ENCODE data around the gene PRKAR2B. TPM values are rescaled to one million over a fixed set of nuclear protein-coding genes. Genes with fewer than 3 reads are reported as not detected.

The PRKAR2B gene
- total RNA-seq, 1 experiment from 2014 or later, result 15.1 TPM

DNA sequence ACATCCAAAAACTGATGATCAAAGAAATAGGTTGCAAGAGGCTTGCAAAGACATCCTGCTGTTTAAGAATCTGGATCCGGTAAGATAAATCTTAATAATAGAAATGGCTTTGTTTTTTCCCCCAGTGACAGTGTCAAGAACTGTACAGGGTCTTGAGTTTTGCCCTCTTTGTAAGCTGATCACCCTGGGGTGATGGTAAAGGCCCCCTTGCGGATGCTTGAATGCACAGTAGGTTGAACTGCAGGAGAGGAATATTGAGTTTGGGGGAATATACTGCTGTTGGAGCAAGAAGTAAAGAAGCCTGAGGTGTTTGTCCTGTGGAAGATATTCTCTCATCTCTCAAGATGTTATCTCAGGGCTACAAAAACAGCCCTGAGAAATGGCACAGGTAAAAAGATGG, 83.7 kb downstream of the PRKAR2B start:
- intact Hi-C loops (cut with micrococcal nuclease), result no loop called here
- no peaks in the 10 kb centered on the region for H3K9me2 ChIP-seq (ENCODE audit: insufficient read depth)
- H4K20me1 ChIP-seq (ENCODE audit: insufficient read depth), result no peaks in the 10 kb centered on the region
- no peaks in the 10 kb centered on the region for H3K9me3 ChIP-seq (ENCODE audit: control insufficient read depth in 1 of 2, insufficient read depth in 1 of 2, low read depth in 1 of 2, low read length in 2 of 2)
- TF ChIP-seq ZNF274 (IDR thresholded peaks at IDR 0.05; ENCODE audit: low read depth, low read length) (no peak), RAD21 (IDR thresholded peaks at IDR 0.05; ENCODE audit: low read depth) (no peak), POLR2A (IDR thresholded peaks at IDR 0.05; ENCODE audit: borderline replicate concordance, extremely low read depth, insufficient read depth, insufficient read length) (no peak), EZH2phosphoT487 (IDR thresholded peaks at IDR 0.05; ENCODE audit: borderline replicate concordance) (no peak), EZH2 (IDR thresholded peaks at IDR 0.05) (no peak), ELF1 (IDR thresholded peaks at IDR 0.05; ENCODE audit: borderline replicate concordance, low read depth) (no peak), SP1 (IDR thresholded peaks at IDR 0.05; ENCODE audit: low read depth) (no peak)
- TF ChIP-seq, protein P1, sequence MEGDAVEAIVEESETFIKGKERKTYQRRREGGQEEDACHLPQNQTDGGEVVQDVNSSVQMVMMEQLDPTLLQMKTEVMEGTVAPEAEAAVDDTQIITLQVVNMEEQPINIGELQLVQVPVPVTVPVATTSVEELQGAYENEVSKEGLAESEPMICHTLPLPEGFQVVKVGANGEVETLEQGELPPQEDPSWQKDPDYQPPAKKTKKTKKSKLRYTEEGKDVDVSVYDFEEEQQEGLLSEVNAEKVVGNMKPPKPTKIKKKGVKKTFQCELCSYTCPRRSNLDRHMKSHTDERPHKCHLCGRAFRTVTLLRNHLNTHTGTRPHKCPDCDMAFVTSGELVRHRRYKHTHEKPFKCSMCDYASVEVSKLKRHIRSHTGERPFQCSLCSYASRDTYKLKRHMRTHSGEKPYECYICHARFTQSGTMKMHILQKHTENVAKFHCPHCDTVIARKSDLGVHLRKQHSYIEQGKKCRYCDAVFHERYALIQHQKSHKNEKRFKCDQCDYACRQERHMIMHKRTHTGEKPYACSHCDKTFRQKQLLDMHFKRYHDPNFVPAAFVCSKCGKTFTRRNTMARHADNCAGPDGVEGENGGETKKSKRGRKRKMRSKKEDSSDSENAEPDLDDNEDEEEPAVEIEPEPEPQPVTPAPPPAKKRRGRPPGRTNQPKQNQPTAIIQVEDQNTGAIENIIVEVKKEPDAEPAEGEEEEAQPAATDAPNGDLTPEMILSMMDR (IDR thresholded peaks at IDR 0.05 in 2 of 3, conservative IDR thresholded peaks at IDR 0.05 in 1 of 3; ENCODE audit: borderline replicate concordance in 1 of 3, insufficient read depth in 1 of 3, low read depth in 2 of 3, low read length in 2 of 3), result no peak
- TF ChIP-seq, protein P2, sequence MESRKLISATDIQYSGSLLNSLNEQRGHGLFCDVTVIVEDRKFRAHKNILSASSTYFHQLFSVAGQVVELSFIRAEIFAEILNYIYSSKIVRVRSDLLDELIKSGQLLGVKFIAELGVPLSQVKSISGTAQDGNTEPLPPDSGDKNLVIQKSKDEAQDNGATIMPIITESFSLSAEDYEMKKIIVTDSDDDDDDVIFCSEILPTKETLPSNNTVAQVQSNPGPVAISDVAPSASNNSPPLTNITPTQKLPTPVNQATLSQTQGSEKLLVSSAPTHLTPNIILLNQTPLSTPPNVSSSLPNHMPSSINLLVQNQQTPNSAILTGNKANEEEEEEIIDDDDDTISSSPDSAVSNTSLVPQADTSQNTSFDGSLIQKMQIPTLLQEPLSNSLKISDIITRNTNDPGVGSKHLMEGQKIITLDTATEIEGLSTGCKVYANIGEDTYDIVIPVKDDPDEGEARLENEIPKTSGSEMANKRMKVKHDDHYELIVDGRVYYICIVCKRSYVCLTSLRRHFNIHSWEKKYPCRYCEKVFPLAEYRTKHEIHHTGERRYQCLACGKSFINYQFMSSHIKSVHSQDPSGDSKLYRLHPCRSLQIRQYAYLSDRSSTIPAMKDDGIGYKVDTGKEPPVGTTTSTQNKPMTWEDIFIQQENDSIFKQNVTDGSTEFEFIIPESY (IDR thresholded peaks at IDR 0.05; ENCODE audit: extremely low read depth, insufficient replicate concordance, low read length), result no peak
- TF ChIP-seq, protein P3, sequence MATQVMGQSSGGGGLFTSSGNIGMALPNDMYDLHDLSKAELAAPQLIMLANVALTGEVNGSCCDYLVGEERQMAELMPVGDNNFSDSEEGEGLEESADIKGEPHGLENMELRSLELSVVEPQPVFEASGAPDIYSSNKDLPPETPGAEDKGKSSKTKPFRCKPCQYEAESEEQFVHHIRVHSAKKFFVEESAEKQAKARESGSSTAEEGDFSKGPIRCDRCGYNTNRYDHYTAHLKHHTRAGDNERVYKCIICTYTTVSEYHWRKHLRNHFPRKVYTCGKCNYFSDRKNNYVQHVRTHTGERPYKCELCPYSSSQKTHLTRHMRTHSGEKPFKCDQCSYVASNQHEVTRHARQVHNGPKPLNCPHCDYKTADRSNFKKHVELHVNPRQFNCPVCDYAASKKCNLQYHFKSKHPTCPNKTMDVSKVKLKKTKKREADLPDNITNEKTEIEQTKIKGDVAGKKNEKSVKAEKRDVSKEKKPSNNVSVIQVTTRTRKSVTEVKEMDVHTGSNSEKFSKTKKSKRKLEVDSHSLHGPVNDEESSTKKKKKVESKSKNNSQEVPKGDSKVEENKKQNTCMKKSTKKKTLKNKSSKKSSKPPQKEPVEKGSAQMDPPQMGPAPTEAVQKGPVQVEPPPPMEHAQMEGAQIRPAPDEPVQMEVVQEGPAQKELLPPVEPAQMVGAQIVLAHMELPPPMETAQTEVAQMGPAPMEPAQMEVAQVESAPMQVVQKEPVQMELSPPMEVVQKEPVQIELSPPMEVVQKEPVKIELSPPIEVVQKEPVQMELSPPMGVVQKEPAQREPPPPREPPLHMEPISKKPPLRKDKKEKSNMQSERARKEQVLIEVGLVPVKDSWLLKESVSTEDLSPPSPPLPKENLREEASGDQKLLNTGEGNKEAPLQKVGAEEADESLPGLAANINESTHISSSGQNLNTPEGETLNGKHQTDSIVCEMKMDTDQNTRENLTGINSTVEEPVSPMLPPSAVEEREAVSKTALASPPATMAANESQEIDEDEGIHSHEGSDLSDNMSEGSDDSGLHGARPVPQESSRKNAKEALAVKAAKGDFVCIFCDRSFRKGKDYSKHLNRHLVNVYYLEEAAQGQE (IDR thresholded peaks at IDR 0.05; ENCODE audit: low read depth), result no peak
- TF ChIP-seq, protein P4, sequence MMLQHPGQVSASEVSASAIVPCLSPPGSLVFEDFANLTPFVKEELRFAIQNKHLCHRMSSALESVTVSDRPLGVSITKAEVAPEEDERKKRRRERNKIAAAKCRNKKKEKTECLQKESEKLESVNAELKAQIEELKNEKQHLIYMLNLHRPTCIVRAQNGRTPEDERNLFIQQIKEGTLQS (IDR thresholded peaks at IDR 0.05), result no peak
- TF ChIP-seq, protein P5, sequence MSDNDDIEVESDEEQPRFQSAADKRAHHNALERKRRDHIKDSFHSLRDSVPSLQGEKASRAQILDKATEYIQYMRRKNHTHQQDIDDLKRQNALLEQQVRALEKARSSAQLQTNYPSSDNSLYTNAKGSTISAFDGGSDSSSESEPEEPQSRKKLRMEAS (IDR thresholded peaks at IDR 0.05), result no peak
- H3K36me3 ChIP-seq (ENCODE audit: control insufficient read depth in 1 of 2, insufficient read depth in 2 of 2, low read length in 2 of 2), result no peaks in the 10 kb centered on the region
- H3K4me3 ChIP-seq (replicated peaks in 1 of 2; ENCODE audit: low read depth in 1 of 2, low read length in 2 of 2), result no peak overlapping the region
- no peaks in the 10 kb centered on the region for H3K79me2 ChIP-seq (ENCODE audit: insufficient read depth, low read length)
- no peak overlapping the region for H3K9ac ChIP-seq (ENCODE audit: low read length)
- H3K27ac ChIP-seq (ENCODE audit: low read depth, low read length), result no peak overlapping the region
- ChIA-PET RAD21 (ENCODE audit: low non-redundant PET in 1 of 2, low total read pairs in 2 of 2, uncharacterized antibody in 2 of 2, unreplicated experiment in 2 of 2) (no interaction called here), POLR2A (no interaction called here), CTCF (no interaction called here)
- ATAC-seq (no peak), DNase-seq (ENCODE audit: low read depth, low spot score) (no peak)
- H3K4me1 ChIP-seq (ENCODE audit: control insufficient read depth in 1 of 2, insufficient read depth in 2 of 2, low read length in 2 of 2), result no peaks in the 10 kb centered on the region
- H2AFZ ChIP-seq (ENCODE audit: low read depth, low read length, poor library complexity, severe bottlenecking), result no peak overlapping the region
- H3K27me3 ChIP-seq (ENCODE audit: insufficient read depth, low read length), result no peaks in the 10 kb centered on the region
- no peak overlapping the region for H3K4me2 ChIP-seq (ENCODE audit: low read length)
- BruUV-seq (replicated peaks), result no TSS peak
